Measurements from ENCODE around the gene FKBP7. TPM values are rescaled to one million over a fixed set of nuclear protein-coding genes. Genes with fewer than 3 reads are reported as not detected.

FKBP7 gene
- total and polyA plus RNA-seq, 2 donors (not counting 1 experiment from before 2014, with no cell fraction given), result 54.3 to 57.7 TPM

- no peak overlapping the region for H3K9ac ChIP-seq (ENCODE audit: insufficient read depth, low read length)
- no peak overlapping the region for H3K27ac ChIP-seq (ENCODE audit: insufficient read depth, low read length)
- no peaks in the 10 kb centered on the region for H3K9me3 ChIP-seq (ENCODE audit: control insufficient read depth, insufficient read depth, low read depth, low read length)
- no peak overlapping the region for H2AFZ ChIP-seq (ENCODE audit: low read length)
- no peaks in the 10 kb centered on the region for H3K4me1 ChIP-seq (ENCODE audit: control insufficient read depth, extremely low read depth, insufficient read depth, low read length)
- no peaks in the 10 kb centered on the region for H3K36me3 ChIP-seq (ENCODE audit: control insufficient read depth, insufficient read depth, low read length)
- no peak overlapping the region for H3K4me3 ChIP-seq (replicated peaks in 1 of 4; ENCODE audit: control extremely low read depth in 1 of 4, insufficient read depth in 1 of 4, low read depth in 3 of 4, low read length in 4 of 4)
- TF ChIP-seq EZH2 (IDR thresholded peaks at IDR 0.05; ENCODE audit: low read length, missing control alignments), result no peak
- TF ChIP-seq CTCF (conservative IDR thresholded peaks at IDR 0.05 in 1 of 2, IDR thresholded peaks at IDR 0.05 in 1 of 2; ENCODE audit: low read depth in 1 of 2, low read length in 2 of 2), result no peak
- H4K20me1 ChIP-seq (ENCODE audit: control insufficient read depth, extremely low read depth, insufficient read depth, low read length), result no peaks in the 10 kb centered on the region
- no peaks in the 10 kb centered on the region for H3K27me3 ChIP-seq (ENCODE audit: control insufficient read depth, insufficient read depth, low read length)
- no peak for DNase-seq (ENCODE audit: low read depth in 2 of 2)
- H3K4me2 ChIP-seq (ENCODE audit: extremely low read depth, insufficient read depth, low read length), result no peak overlapping the region
- H3K79me2 ChIP-seq (ENCODE audit: control insufficient read depth, insufficient read depth, low read length), result no peaks in the 10 kb centered on the region
These were observed 57.9 kb downstream of the FKBP7 start for GRCh38 chr2:178420463-178420999.

DNA sequence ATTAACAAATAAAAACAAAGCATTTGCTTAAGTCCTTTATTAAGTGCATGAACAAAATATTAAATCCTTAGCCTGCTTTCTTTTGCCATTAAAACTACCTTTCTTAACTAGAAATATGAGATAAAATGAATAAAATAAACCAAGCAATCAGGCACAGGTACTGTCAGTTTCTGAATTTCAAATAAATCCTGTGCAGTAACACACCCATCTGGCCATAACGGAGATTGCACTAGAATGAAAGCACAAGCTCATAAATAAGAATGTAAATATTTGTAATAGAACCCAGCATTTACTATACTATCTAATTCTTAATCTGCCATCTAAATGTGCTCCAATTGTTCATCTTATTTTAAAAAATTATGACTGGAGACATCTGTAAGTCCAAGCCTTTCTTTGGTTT lies 59.3 kb downstream of the FKBP7 start:
- no peak overlapping the region for H3K4me2 ChIP-seq (ENCODE audit: extremely low read depth, insufficient read depth, low read length)

DNA sequence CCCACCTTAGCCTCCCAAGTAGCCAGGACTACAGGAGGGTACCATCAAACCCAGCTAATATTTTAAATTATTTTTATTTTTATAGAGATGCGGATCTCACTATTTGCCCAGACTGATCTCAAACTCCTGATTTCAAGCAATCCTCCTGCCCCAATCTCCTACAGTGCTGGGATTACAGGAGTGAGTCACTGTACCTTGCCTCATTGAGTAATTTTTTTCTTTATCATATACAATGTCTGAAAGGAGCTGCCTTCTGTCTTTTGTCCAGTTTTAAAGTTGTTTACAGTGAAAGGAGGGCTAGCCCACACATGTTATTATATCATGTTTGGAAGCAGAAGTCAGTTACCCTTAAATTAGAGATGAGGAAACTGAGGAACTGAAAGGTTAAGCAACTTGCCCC lies 60.0 kb downstream of the FKBP7 start:
- peak in 1 of 2 donors; percentile 21 for DNase-seq (ENCODE audit: low read depth in 2 of 2)
- H3K36me3 ChIP-seq (ENCODE audit: control insufficient read depth, insufficient read depth, low read length), result no peaks in the 10 kb centered on the region
- H3K4me1 ChIP-seq (ENCODE audit: control insufficient read depth, extremely low read depth, insufficient read depth, low read length), result peaks cover 3% of the 10 kb centered on the region
- no peak overlapping the region for H3K4me3 ChIP-seq (replicated peaks in 1 of 4; ENCODE audit: control extremely low read depth in 1 of 4, insufficient read depth in 1 of 4, low read depth in 3 of 4, low read length in 4 of 4)
- no peaks in the 10 kb centered on the region for H3K27me3 ChIP-seq (ENCODE audit: control insufficient read depth, insufficient read depth, low read length)
- H3K9ac ChIP-seq (ENCODE audit: insufficient read depth, low read length), result no peak overlapping the region
- H3K4me2 ChIP-seq (ENCODE audit: extremely low read depth, insufficient read depth, low read length), result no peak overlapping the region
- H4K20me1 ChIP-seq (ENCODE audit: control insufficient read depth, extremely low read depth, insufficient read depth, low read length), result no peaks in the 10 kb centered on the region
- no peak overlapping the region for H2AFZ ChIP-seq (ENCODE audit: low read length)
- TF ChIP-seq CTCF (conservative IDR thresholded peaks at IDR 0.05 in 1 of 2, IDR thresholded peaks at IDR 0.05 in 1 of 2; ENCODE audit: low read depth in 1 of 2, low read length in 2 of 2) (no peak), EZH2 (IDR thresholded peaks at IDR 0.05; ENCODE audit: low read length, missing control alignments) (no peak)
- no peaks in the 10 kb centered on the region for H3K9me3 ChIP-seq (ENCODE audit: control insufficient read depth, insufficient read depth, low read depth, low read length)
- no peak overlapping the region for H3K27ac ChIP-seq (ENCODE audit: insufficient read depth, low read length)
- no peaks in the 10 kb centered on the region for H3K79me2 ChIP-seq (ENCODE audit: control insufficient read depth, insufficient read depth, low read length)

More for the DNA sequence above, 59.3 kb downstream of the FKBP7 start:
- H3K9ac ChIP-seq (ENCODE audit: insufficient read depth, low read length), result no peak overlapping the region
- H3K27me3 ChIP-seq (ENCODE audit: control insufficient read depth, insufficient read depth, low read length), result no peaks in the 10 kb centered on the region
- H3K4me3 ChIP-seq (replicated peaks in 1 of 4; ENCODE audit: control extremely low read depth in 1 of 4, insufficient read depth in 1 of 4, low read depth in 3 of 4, low read length in 4 of 4), result no peak overlapping the region
- no peaks in the 10 kb centered on the region for H3K9me3 ChIP-seq (ENCODE audit: control insufficient read depth, insufficient read depth, low read depth, low read length)
- DNase-seq (ENCODE audit: low read depth in 2 of 2), result peak in 1 of 2 donors; percentile 59
- no peak overlapping the region for H2AFZ ChIP-seq (ENCODE audit: low read length)
- H3K27ac ChIP-seq (ENCODE audit: insufficient read depth, low read length), result no peak overlapping the region
- H3K36me3 ChIP-seq (ENCODE audit: control insufficient read depth, insufficient read depth, low read length), result no peaks in the 10 kb centered on the region
- TF ChIP-seq EZH2 (IDR thresholded peaks at IDR 0.05; ENCODE audit: low read length, missing control alignments) (no peak), CTCF (conservative IDR thresholded peaks at IDR 0.05 in 1 of 2, IDR thresholded peaks at IDR 0.05 in 1 of 2; ENCODE audit: low read depth in 1 of 2, low read length in 2 of 2) (peak; percentile 20 to 41)
- H3K79me2 ChIP-seq (ENCODE audit: control insufficient read depth, insufficient read depth, low read length), result no peaks in the 10 kb centered on the region
- H4K20me1 ChIP-seq (ENCODE audit: control insufficient read depth, extremely low read depth, insufficient read depth, low read length), result no peaks in the 10 kb centered on the region
- H3K4me1 ChIP-seq (ENCODE audit: control insufficient read depth, extremely low read depth, insufficient read depth, low read length), result peaks cover 3% of the 10 kb centered on the region

All from fibroblast of lung (primary cell).